Skin epidermis (tissue), 12 donors: Measurements from ENCODE around the gene SYCE3.
A peak's percentile ranks its signal among the peaks of the same experiment; 100 is the strongest.

Source experiments
- H3K27ac ChIP-seq, 21 experiments: fragments of 200-600 bp; sonication (generic) in 11 of 21; one replicate each; pipeline ENCODE4 v1.5.0; 2020; ENCODE audit warnings: mild to moderate bottlenecking in 3 of 21, inconsistent platforms in 2 of 21, moderate library complexity in 2 of 21
- H3K4me3 ChIP-seq, 7 experiments: fragments of 200-600 bp; sonication (generic) in 2 of 7; one replicate each; pipeline ENCODE4 v1.5.0; 2020; ENCODE audit warnings: inconsistent platforms in 2 of 7, mild to moderate bottlenecking in 2 of 7, moderate library complexity in 1 of 7

The SYCE3 gene

GRCh38 chr22:50507991-50508884, 54.5 kb downstream of the SYCE3 start, which contains the start of gene NCAPH2:
NCAPH2 (plus strand) TSS chr22:50508224; CDS start chr22:50508338, 114 bp downstream.
- peak within 1 kb of the TSS; percentile 77 to 98 (median 92) for H3K4me3 ChIP-seq
- H3K27ac ChIP-seq, result peak within 1 kb of the TSS; percentile 73 to 96 (median 93)

GRCh38 chr22:50507421-50507990, 55.2 kb downstream of the SYCE3 start, which contains the start of gene LMF2:
LMF2 (minus strand) TSS chr22:50507702; CDS start chr22:50507675, 27 bp downstream.
- peak within 1 kb of the TSS; percentile 77 to 98 (median 92) for H3K4me3 ChIP-seq
- H3K27ac ChIP-seq, result peak within 1 kb of the TSS; percentile 73 to 96 (median 93)

GRCh38 chr22:50506611-50507420, 55.9 kb downstream of the SYCE3 start:
- Histone ChIP-seq H3K27ac (peak overlapping the region in 20 of 21 experiments; percentile 73 to 95 (median 88)), H3K4me3 (peak overlapping the region; percentile 56 to 98 (median 87))

GRCh38 chr22:50505776-50506610, 56.7 kb downstream of the SYCE3 start:
- Histone ChIP-seq H3K4me3 (peak overlapping the region in 6 of 7 experiments; percentile 77 to 98 (median 87)), H3K27ac (peak overlapping the region in 13 of 21 experiments; percentile 38 to 95 (median 90))

- Histone ChIP-seq H3K27ac (peak overlapping the region in 1 of 21 experiments; percentile 34), H3K4me3 (no peak overlapping the region)
Observed at GRCh38 chr22:50505276-50505775, 57.4 kb downstream of the SYCE3 start.

GRCh38 chr22:50504369-50505211, 58.1 kb downstream of the SYCE3 start:
- peak overlapping the region in 2 of 21 experiments; percentile 34 to 39 for H3K27ac ChIP-seq
- no peak overlapping the region for H3K4me3 ChIP-seq

- Histone ChIP-seq H3K27ac (no peak overlapping the region), H3K4me3 (no peak overlapping the region)
Observed at GRCh38 chr22:50503475-50504145, 59.1 kb downstream of the SYCE3 start.

- no peak overlapping the region for H3K4me3 ChIP-seq
- H3K27ac ChIP-seq, result no peak overlapping the region
Observed at GRCh38 chr22:50502628-50503474, 59.9 kb downstream of the SYCE3 start.

- Histone ChIP-seq H3K4me3 (no peak overlapping the region), H3K27ac (no peak overlapping the region)
Observed at GRCh38 chr22:50502096-50502495, 60.6 kb downstream of the SYCE3 start.
